HG03432 (cell line): Measurements from ENCODE around the gene DAPK2.

Experiments
- ATAC-seq: cut with Tn5 transposase; IDR thresholded peaks from one replicate; pipeline ENCODE4 v1.9.1; 2021; ENCODE audit warnings: mild to moderate bottlenecking, moderate library complexity; ENCODE audit not compliant: unreplicated experiment

DAPK2 gene

DNA sequence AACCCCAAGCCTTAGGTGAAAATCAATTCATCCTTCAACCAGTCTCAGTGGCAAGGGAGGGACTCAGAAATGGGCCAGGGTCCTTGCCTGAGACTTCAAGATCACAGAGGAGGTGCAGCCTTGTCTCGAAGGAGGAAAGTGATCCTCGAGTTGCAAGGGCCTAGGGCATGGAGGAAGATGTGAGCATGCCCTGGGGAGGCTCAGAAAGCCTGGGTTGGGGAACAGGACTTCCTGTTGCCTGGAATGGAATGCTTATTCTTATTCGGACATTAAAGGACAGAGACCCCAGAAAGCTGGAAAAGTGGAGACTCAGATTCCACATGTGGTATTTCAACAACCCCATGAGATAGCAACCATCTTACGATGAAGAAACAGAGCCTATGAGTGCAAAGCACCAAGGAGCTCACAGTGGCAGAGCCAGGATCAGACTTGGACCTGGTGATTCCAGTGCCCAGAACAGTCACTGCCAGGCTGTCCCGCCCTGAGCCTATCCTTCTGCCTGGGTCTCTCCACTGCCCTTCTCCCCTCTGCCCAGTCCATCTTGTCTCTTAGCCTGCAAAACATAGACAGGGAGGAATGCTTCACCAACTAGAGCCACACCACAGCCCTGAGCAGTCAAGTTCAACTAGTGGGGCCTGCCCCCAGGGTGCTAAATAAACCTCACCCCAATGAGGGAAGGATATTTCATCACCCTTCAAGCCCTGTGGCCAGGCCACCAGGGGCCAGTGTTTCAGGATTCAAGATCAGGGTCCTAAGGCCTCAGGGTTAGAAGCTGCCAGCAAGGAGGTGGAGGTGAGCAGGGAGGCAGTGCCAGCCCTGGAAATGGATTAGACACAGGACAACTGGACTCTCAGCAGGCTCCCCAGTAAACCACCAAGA is 21.9 kb downstream of the DAPK2 start:
- no peak for ATAC-seq

DNA sequence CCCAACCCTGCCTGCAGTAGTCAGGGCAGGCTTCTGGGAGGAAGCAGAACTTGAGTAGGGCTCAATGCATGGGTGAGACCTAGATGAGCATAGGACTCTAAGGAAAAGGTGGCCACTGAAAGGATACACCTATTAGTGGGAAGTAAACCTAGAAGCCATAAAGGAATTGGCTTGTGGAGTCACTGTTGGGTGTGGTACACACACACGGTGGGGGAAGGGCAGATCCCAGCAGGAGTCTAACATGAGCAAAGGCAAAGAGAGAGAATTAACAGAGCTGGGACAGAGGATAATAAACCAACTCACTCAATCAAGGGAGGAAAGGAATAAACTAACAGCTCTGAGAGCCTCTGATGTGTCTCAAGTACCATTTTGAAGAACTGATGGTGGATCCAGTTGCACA is 23.1 kb downstream of the DAPK2 start:
- no peak for ATAC-seq

DNA sequence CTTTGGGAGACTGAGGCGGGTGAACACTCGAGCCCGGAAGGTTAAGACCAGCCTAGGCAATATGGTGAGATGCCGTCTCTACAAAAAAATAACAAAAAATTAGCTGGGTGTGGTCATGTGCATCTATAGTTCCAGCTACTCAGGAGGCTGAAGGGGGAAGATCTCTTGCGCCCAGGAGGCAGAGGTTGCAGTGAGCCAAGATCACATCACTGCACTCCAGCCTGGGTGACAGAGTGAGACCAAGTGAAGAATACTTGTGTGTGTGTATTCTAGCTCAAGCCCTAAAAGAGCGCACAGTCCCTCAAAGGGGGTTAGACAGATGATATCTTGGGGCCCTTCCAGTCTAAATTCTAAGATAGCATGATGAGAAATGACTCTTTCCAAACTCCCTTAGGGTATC is 23.7 kb downstream of the DAPK2 start:
- ATAC-seq = no peak

DNA sequence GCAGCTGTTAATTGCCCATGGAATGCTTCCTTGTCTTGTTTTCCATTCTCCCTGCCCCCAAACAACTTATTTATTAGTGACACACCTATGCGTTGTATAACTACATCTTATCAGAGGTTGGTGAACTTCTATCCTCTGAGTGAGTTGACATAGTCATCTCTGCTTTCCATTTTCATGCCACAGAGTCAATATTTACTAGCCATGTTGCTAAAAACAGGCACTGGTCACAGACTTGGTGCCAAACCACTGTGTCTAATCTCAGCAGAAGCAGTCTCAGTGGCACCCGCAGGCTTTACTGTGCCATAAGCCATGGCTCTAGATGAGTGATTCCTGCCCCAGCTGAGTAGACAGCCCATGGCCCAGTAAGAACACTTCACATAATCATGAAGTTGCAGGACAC is 26.5 kb downstream of the DAPK2 start:
- ATAC-seq = no peak

DNA sequence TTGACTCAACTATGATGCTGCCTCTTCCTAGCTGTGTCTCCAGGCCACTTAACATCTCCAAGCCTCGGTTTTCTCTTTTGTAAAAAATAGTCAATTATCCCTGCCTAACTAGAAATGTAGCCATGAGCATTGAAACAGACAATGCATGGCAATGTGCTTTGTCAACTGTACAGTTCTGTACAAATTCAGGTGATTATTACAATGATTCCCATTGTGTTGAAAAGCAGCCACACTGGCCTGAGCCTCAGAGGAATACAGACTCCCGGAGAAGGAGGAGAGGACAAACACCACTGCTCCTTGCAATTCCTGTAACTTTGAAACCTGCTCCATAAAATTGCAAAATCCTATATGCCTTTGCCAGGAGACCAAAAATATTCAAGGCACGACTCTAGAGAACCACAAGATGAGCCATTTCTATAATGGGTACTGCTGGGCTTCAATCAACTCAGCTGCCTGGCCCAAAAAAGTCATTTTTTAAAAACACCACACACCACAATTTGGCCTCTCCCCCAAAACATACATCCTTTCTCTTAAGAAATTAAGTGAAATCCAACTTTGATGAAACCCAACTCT is 28.6 kb downstream of the DAPK2 start:
- no peak for ATAC-seq

DNA sequence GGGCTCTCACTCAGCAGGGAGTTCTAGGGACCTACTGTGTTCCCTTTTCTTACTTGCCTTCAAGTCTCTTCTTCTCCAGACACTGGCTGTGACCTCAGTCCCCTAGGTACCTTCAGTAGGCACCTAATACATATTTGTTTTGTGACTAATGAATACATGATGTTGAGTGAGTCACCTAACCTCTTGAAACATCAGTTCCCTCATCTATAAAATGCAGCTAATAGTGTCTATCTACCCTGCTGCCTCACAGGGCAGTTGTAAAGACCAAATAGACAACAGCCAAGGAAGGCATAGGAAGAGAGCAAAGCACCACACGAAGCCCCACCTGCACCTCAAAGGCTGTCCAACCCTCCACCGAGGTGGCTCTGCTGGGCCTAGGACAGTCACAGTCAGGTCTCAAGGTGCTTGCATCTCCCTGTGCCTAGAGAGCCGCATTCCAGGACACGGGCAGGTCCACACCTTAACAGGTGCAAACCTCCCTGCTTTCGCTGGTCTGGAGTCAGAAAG is 29.1 kb downstream of the DAPK2 start:
- no peak for ATAC-seq

DNA sequence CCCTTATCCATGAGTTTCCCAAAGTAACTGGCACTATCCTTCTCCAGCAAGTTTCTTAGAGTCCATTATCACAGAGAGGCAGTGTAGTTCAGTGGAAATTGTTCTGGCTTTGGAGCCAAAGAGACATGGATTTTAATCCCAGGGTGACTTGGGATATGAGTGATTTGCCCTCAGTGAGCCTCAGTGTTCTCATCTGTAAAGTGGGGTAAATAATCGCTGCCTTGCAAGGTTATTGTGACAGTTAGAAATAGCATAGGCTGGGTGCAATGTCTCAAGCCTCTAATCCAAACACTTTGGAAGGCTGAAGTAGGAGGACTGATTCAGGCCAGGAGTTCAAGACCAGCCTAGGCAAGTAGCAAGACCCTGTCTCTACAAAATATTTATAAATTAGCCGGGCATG is 30.0 kb downstream of the DAPK2 start:
- no peak for ATAC-seq

DNA sequence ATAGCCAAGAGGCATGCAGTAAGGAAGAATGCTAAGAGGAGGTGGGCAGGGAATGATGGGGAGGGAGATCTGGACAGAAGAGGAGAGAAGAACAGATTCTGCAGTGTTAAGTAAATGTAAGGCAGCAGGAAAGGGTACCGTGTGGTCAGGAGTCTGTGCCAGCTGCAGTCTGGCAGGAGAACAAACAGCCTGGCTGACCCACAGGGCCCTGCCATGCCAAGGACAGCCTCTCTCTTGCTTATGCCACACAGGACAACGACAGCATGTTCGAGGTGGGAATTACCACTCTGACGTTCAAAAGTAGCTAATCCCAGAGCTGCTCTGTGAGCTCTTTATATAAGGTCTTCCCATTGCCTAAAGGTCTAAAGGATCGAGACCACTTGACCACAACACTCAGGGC is 31.3 kb downstream of the DAPK2 start:
- ATAC-seq = no peak

DNA sequence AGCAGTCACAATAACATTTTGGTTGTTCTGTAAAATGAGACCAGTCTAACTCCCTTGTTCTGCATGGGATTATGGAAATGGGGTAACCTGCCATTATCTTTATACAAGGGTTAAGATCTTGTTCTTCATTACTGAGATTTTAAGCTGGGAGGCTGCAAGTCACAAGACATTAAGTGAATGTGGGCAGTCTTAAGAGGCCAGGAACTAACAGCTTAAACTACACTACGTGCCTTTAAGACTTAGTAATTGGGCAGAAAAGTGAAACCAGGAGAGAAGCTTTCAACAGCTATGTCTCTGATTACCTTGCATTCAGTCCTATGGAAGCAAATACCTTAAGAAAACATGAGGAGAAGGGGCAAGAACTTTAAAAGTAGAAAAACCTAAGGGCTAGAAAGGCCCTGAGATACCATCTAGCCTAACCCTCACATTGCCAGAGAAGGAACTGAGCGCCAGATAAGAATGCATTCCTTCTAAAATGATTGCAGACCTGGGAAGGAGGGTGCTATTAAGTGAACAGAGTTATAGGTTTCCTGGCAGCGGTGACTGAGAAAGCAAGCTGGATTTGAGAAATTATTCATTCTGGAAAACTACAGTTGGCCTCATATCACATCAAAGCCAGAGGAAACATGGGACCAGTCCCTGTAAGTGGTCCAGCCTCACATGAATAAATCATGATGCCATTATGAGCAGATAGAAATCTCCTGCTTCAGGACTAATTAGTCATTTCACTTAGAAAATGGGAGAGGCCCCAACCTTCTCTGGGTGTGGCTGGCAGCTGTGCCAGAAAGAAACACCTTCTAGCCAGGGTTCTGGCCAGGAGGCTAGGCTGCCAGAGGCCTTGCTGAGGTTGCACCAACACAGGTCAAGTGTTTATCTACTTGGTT is 32.9 kb downstream of the DAPK2 start:
- no peak for ATAC-seq

DNA sequence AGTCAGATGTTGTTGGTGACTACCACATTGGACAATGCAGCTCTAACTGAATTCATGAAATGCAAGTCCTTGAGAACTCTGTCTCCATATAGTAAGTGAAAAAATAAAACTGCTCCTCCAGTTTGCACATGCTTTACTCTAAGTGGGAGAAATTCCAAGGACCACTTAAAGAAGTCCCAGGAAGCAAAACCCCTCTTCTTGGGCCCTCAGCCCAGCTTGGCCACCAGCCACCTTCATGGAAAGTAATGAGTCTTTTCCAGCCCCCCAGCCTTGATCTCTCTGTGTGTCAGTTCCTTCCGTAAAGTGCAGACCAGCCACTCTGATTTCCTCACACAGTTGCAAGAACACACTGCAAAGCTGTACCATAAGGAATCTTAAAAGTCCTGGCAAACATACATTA is 34.5 kb downstream of the DAPK2 start:
- no peak for ATAC-seq

DNA sequence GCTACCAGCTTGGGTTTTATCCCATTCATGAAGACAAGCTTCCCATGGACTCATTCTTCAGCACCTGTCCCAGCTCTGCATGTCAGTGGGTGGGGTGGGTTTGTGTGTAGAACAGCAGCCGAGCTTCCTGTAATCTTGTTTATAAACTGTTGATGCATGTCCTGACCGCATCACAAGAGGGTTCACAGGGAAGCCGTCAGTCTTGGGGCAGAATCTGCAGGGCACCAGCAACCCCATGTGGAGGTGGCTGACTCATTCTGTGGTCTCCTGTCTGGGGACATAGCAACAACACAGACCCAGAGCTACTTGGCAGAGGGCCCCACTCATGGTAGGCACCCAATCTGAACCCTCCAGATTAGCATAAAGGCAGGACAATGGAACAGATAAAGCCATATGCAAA is 35.6 kb downstream of the DAPK2 start:
- peak; percentile 80 for ATAC-seq

DNA sequence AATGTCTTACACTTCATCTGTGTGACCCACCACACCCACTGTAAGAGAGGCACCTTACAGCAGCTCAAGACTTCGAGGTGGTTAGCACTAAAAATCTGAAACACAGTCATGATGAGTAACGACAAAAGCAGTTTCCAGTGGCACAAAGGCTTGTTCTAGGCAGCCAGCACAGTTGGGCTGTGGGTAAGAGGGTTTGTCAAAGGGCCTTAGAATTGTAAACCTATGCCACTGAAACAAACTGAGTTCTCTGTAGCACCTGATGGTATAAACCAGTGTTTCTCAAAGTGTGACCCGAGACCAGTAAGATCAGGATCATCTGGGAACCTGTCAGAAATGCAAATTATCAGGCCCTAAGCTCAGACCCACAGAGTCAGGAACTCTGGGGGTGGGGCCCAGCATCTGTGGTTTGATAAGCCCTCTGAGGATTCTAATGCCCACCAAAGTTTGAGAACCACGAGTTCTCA is 36.5 kb downstream of the DAPK2 start:
- ATAC-seq = no peak

DNA sequence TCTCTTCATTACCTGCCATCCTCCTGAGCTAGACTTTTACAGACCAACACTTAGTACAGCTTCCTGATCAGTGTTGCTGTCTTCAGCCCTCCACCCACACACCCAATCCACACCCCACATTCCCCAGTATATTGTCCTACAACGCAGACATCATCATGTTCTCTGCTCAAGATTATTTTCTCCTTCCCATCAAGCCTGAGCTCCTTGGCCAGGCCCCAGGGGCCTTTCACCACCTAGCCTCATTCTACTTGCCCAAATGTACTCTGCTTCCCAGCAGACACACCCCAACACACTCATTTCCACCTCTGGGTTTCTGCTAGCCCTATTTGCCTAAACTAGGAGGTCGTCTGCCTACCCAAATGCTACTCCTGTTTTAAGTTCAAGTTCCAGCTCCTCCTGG is 37.0 kb downstream of the DAPK2 start:
- ATAC-seq = no peak

DNA sequence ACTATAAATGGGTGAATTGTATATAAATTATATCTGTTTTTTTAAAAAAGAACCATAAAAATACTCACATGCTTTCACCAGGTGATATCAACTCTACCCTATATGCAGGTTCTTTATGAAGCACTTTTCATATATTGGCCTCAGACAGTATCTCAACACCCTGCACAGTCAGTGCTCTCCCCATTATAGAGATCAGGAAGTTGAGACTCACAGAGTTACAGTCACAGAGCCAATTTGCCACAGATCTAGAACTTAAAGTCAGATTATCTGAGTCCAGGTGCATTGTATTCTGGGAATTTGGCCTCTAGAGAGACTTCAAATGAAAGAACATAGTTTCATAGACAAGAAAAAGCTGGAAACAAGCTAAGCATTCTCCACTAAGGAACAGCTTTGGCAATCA is 38.1 kb downstream of the DAPK2 start:
- ATAC-seq = no peak

DNA sequence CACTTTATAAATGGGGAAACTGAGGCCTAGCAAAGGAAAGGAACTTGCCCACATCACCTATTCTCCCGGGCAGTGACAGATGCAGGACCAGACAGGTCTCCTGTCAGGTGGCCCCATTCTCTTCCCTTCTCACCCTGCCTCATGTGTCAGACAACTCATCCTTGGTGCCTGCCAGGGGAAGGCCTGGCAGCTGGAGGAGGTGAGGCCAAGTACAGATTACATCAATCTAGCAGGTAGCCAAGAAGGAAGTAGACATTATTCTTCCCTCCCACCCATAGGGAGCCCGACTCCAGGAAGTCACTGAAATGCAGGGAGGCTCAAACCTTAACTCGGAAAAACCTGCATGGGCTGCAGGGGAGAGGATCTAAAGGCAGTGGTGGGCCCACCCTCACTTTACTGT is 39.6 kb downstream of the DAPK2 start:
- ATAC-seq = no peak

DNA sequence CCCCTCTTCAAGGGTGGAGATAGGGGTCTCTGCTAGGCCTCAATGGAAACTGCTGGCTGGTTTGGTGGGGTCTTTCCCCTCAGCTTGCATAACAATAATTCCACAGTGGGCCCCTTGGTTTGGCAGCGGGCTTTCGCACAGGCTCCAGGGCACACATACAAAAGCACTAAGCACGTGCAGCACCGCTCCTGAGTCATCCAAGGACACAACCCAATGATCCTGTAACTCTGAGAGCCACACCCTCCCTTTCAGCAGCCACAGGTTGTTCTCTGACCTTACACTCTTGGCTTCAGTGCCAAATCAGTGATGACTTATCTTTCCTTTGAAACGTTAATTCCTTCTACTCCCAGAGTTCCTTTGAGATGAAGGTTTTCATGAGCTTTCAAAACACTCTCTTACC is 41.7 kb downstream of the DAPK2 start:
- no peak for ATAC-seq

DNA sequence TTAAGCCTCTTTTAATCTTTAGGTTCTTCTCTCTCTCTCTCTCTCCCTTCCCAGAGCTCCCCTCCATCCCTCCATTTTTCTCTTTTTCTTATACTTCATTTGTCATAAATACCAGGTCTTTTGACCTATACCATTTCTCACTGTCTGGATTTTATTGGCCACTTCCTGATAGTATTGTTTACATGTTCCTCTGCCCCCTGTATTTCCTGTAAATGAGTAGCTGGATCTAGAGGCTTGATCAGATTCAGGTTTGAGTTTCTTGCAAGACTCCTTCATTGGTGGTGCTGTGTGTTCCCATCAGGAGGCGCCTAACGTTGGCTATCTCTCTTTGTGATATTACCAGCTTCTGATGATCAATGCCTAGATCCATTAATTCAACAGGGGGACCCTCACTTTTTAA is 42.2 kb downstream of the DAPK2 start:
- ATAC-seq = no peak

DNA sequence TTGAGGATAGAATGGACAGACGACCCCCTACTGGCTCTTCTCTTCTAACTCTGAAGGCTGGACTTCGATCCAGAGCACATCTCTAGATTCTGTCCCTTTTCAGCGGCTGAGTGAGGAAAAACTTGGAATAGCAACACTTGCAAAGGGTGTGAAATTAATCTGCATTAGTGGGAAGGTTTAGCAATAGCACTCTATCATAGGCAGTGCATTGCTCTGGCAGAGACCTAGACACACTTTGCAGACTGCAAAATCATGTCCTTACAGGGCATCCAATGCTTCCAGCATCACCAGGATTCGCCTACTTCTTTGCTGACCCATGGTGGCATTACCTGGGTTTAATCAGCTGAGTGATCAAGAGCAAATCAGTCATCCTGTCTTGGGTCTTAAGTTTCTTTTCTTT is 43.1 kb downstream of the DAPK2 start:
- no peak for ATAC-seq

DNA sequence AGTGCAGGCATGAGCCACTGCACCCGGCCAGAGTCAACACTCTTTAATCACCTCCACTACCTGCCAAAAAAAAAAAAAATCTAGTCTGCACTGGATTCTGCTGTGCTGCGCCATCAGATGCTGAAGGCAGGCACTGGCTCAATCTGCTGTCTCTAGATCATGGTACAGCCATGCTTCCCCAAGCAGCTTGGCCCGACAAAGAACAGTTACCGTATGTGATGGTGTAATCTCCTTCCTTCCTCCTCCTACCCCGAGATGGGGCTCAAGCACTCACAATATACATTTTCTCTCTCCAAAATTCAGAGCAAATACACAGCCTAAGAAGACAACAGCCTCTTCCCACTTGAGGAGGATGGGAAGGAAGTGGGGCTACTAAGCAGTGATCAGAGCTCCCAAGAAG is 45.1 kb downstream of the DAPK2 start:
- ATAC-seq = no peak

DNA sequence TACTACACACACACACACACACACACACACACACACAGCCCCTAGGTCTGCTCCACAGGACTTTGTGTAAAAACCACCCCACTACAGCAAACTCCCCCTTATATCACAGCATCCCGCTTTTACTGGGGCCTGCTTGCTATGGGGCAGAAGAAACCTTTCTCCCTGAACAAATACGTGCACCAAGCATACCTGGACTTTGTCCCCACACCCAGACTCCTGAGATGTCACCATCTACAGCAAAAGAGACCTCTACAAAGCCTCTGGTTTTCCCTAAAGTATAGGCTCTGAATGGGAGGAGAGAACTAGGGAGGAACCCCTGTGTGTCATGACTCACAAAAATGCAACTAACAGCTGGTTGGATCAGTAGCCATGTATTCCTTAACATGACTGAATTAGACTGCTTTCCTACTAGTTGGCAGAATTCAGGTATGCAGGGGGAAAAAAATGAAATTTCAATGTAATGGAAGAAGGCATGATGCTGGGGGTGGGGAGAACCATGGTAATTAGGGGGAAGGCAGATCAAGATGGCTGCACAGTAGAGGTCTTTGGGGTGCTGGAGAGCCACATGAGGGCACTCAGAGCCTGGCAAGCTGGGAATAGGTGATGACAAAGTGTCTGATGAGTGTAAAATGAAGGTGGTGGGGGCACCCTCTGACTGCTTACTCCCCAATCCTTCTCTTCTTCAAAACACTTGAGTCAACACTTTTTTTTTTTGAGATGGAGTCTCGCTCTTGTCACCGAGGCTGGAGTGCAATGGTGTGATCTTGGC is 45.9 kb downstream of the DAPK2 start:
- ATAC-seq = no peak

DNA sequence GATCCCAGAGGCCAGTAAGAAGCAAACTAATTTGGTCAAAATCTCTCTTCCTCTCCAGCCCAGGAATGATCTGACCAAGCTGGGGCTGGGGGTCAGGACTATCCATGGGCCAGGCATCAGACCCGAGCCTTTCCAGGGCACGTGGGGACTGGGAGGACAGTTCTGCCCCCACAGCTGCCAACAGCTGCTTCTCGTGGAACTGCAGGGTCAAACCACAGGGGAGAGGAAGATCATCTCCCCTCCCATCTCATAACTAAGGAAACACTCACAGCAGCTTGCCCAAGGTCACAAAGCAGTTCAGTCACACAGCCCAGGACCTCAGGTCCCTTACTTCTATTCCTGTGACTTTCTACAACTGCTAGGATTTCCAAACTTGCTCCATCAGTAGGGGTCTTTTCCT is 47.1 kb downstream of the DAPK2 start:
- no peak for ATAC-seq
